Measurements from ENCODE around the gene TAS2R20. TPM values are rescaled to one million over a fixed set of nuclear protein-coding genes. Genes with fewer than 3 reads are reported as not detected.

The TAS2R20 gene
- total and polyA plus RNA-seq, 2 of the 4 experiments (the other 2 are of a cell fraction) = 0.36 to 3.4 TPM

- no peak within 1 kb of the TSS for H3K56ac ChIP-seq (ENCODE audit: extremely low read depth, insufficient read depth, low read length)
- CTCF ChIA-PET = no interaction called here
- H3K27ac ChIP-seq (ENCODE audit: insufficient read depth, low read length) = no peak within 1 kb of the TSS
- no peak within 1 kb of the TSS for H3K4me2 ChIP-seq (ENCODE audit: low read depth, low read length)
- no peak within 1 kb of the TSS for H2AK5ac ChIP-seq (ENCODE audit: low read depth, low read length)
- H3K9me1 ChIP-seq (ENCODE audit: insufficient read depth, low read length) = 0 out of 2 replicates have a peak, but pooled peaks cover 5% of the 10 kb centered on the region
- ATAC-seq (ENCODE audit: low read depth) (no peak), DNase-seq (no peak)
- H3K4me3 ChIP-seq (ENCODE audit: insufficient read depth, low read depth, low read length) = no peak within 1 kb of the TSS
- H3K4me1 ChIP-seq (ENCODE audit: control insufficient read depth, insufficient read depth, low read length) = no peaks in the 10 kb centered on the region
- dilution Hi-C loops (cut with HindIII; ENCODE audit: low sequenced_read_pairs, unreplicated experiment) = no loop called here
- no peak within 1 kb of the TSS for H2AFZ ChIP-seq (replicated peaks; ENCODE audit: low read length, poor library complexity)
- H3K14ac ChIP-seq (replicated peaks; ENCODE audit: low read depth, low read length) = no peak within 1 kb of the TSS
- in situ Hi-C loops (cut with MboI; ENCODE audit: low sequenced_read_pairs) = no loop called here
- H4K91ac ChIP-seq (ENCODE audit: insufficient read depth, low read depth, low read length) = no peak within 1 kb of the TSS
- H3K79me1 ChIP-seq (ENCODE audit: low read depth in 1 of 2, low read length in 2 of 2) = 0 out of 4 replicates have a peak, but pooled peaks cover 3 to 7% of the 10 kb centered on the region in 2 experiments
- no peak within 1 kb of the TSS for H3K23ac ChIP-seq (ENCODE audit: low read depth, low read length)
- peaks cover 4% of the 10 kb centered on the region; the same call in 1 of the 2 replicates for H3K9me3 ChIP-seq (ENCODE audit: control insufficient read depth, insufficient read depth, low read length)
- H3K9ac ChIP-seq (ENCODE audit: low read depth, low read length) = no peak within 1 kb of the TSS
- no peak within 1 kb of the TSS for H2BK15ac ChIP-seq (ENCODE audit: low read depth, low read length)
- no peak within 1 kb of the TSS for H3K4ac ChIP-seq (ENCODE audit: low read depth, low read length)
- no CpG with 5 or more reads among the region's 2 CpGs for WGBS, 2 experiments (ENCODE audit: extremely low coverage in 2 of 2, insufficient read length in 1 of 2)
- no peak within 1 kb of the TSS for H4K8ac ChIP-seq (ENCODE audit: low read depth in 2 of 2, low read length in 2 of 2)
- TF ChIP-seq SMC3 (IDR thresholded peaks at IDR 0.05; ENCODE audit: low read depth, low read length) = no peak
- no peaks in the 10 kb centered on the region for H3K27me3 ChIP-seq (ENCODE audit: control insufficient read depth, insufficient read depth, low read length)
- no peak within 1 kb of the TSS for H4K5ac ChIP-seq (ENCODE audit: low read depth, low read length)
- no peak within 1 kb of the TSS for H2BK5ac ChIP-seq (ENCODE audit: low read depth, low read length, poor library complexity, severe bottlenecking)
- H4K20me1 ChIP-seq (ENCODE audit: insufficient read depth, low read length) = no peaks in the 10 kb centered on the region
- no peak within 1 kb of the TSS for H2BK20ac ChIP-seq (ENCODE audit: low read depth, low read length)
- POLR2A ChIA-PET (ENCODE audit: unreplicated experiment) = no interaction called here
- H2BK120ac ChIP-seq (ENCODE audit: low read depth, low read length) = no peak within 1 kb of the TSS
- BruUV-seq (replicated peaks) = no TSS peak
- H2AK9ac ChIP-seq (replicated peaks; ENCODE audit: low read depth, low read length, poor library complexity) = no peak within 1 kb of the TSS
- H3K18ac ChIP-seq (ENCODE audit: low read depth, low read length) = no peak within 1 kb of the TSS
- H3K36me3 ChIP-seq (ENCODE audit: control insufficient read depth, insufficient read depth, low read length) = no peaks in the 10 kb centered on the region; the same call in 1 of the 2 replicates
- intact Hi-C loops (cut with micrococcal nuclease) = no loop called here
Observed at GRCh38 chr12:10986812-10987211, 11.3 kb downstream of the TAS2R20 start, which contains the start of gene TAS2R50. Gene TAS2R50 (minus strand): TSS chr12:10986912. CDS start chr12:10986860, 52 bp downstream.
